Pons (tissue), 1 donor: Measurements from ENCODE around the gene NECTIN1.

Source experiments
- DNase-seq: peaks from one replicate; pipeline ENCODE4 v3.0.0-alpha.2; 2016; ENCODE audit warnings: low spot score

The NECTIN1 gene

DNA sequence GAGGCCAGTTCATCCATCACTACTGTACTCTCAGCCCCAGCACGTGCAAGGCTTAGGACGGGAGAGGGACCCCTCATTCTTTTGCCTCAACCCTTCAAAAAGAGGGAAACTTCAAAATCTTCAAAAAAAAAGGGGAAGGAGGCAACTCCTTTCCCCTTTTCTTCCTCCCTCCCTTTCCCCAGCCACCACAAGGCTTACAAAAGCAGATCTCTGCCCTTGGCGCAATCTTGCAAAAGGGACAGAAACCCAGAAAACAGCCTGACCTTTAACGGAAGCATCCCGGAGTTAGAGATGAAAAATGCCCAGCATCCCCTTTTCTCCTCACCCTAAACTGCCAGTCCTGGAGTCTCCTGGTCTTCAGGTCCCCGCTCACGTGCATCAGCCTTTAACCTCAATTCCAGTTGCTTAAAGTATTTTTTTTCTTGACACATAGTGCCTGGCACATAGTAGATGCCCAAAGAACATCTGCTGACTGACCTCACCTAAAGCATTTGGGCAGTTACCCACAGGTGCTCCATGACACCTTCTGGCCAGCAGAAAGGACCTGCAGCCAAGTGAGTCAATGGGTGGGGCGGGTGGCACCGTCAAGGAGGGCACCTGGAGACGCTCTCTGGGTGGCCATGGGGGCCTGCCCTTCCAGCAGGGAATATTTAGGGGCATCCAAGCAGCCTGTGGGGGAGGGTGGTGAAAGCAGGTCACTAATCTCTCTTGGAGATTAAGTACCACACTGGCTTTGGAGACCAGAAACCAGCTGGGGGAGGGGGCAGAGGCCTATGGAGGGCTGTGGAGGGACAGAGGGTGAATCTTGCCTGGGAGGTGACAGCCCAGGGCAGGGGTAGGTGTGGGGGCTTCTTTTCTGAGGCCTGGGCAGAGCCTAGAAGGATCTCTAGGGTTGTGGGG lies 16.3 kb downstream of the NECTIN1 start:
- no peak for DNase-seq

- DNase-seq = no peak
These were observed 17.0 kb downstream of the NECTIN1 start for GRCh38 chr11:119712006-119712405.

GRCh38 chr11:119711476-119711875 lies 17.5 kb downstream of the NECTIN1 start:
- no peak for DNase-seq

DNA sequence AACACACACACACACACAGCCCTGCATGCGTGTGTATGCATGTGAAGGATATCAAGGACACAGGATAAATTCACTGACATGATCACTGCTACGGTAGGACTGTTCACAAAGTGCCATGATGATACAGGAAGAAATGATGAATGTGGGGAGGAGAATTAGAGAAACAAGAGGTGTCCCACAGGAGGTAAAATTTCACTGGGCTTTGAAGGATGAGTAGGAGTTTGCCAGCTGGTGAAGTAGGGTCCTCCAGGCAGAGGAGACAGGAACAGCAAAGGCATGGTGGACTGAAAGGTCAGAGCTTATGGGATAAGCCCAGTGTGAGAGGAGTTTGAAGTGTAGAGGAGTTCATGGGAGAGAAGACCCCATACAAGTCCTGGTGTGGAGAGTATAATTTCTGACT lies 18.6 kb downstream of the NECTIN1 start:
- no peak for DNase-seq

- DNase-seq = no peak
These were observed 19.2 kb downstream of the NECTIN1 start for GRCh38 chr11:119709638-119710346.

DNA sequence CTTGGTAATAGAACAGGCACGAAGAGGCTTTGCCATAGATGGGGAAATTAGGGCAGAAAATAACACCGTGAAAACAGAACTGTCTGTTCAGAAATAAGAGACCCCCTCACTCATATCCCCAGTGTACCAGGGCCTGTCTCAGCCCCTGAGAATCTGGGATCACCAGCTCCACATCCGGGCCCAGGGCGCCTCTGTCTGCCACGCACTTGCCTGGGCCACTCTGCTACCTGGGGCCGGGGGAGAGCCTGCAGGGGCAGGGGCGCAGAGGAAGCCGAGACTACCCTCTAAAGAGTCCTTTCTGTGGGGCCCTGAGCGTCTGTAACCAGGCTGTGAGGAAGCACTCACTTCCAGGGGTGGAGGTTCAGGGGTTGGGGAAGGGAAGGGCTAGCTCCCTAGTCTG lies 19.8 kb downstream of the NECTIN1 start:
- no peak for DNase-seq

DNA sequence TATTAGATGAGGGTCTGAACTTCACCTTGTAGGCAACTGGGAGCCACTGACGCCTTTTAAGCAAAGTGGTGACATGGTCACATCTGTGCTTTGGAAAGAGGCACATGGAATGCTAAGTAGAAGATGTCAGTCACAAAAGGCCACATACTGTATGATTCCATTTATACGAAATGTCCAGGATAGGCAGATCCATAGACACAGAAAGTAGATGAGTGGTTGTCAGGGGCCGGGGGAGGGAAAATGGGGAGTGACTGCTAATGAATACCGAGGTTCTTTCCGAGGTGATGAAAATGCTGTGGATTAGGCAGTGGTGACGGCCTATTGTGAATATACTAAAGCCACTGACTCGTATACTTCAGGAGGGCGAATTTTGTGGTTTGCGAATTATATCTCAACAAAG lies 20.6 kb downstream of the NECTIN1 start:
- DNase-seq = no peak

DNA sequence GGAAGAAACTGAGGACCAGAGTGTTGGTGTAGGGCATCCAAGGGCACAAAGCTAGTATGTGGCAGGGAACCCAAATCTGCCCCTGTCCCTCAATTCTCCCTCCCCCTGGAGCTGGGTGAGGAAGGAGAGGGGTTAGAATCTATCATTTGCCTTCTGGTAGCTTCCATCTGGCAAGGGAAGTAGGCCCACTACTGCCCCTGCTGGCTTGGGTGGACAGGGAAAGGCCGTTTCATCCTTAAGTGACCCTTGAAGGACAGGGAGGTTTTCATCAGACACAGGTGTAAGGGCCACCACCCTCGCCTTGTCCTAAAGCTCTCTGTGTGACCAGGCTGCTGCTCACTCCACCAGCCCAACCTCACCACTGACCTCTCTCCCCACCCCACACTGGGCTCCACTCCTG lies 22.1 kb downstream of the NECTIN1 start:
- no peak for DNase-seq

- DNase-seq = no peak
These were observed 23.0 kb downstream of the NECTIN1 start for GRCh38 chr11:119706029-119706428.

GRCh38 chr11:119705362-119705761 lies 23.6 kb downstream of the NECTIN1 start:
- no peak for DNase-seq

DNA sequence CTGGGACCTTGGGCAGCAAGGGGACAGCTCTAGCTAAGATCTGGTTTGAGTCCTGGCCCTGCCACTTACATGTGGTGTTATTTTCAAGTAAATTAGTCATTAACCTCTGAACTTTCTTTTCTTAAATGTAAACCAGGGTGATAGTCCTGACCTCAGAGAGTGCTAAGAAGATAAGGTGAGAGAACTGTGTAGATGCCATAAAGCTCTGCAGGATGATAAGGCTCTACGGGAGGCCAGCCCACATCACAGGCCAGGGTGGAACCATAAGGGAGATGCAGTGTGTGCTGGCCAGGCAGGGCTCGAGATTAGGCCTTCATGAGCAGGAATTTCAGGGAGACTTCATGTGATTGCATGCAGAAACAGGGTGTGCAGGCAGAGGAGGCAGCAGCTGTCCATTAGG lies 24.2 kb downstream of the NECTIN1 start:
- DNase-seq = no peak

- DNase-seq = no peak
These were observed 27.1 kb downstream of the NECTIN1 start for GRCh38 chr11:119701591-119702549.

GRCh38 chr11:119700536-119701346 lies 28.3 kb downstream of the NECTIN1 start:
- DNase-seq = no peak

DNA sequence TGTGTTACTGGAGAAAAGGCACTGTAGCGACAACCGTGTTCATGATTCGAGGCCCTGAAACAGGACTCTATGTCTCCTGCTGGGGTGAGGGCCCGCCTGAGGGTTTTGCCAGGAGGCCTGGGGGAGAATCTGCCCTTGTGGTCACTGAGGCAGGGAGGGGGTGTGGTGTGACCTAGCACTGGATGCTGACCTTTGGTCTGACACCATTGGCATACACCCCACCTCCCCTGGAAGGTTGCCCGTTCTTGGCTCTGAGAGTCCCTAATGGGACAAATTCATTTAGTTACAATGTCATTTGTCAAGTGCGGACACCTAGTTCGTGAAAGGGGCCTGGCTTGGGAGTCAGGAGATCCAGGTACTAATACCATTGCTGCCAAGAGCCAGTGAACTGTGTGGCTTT lies 29.0 kb downstream of the NECTIN1 start:
- no peak for DNase-seq

GRCh38 chr11:119699227-119699626 lies 29.8 kb downstream of the NECTIN1 start:
- DNase-seq = no peak

GRCh38 chr11:119697882-119698281 lies 31.1 kb downstream of the NECTIN1 start:
- DNase-seq = no peak

- DNase-seq = no peak
These were observed 31.6 kb downstream of the NECTIN1 start for GRCh38 chr11:119697445-119697844.

GRCh38 chr11:119696378-119697222 lies 32.4 kb downstream of the NECTIN1 start:
- no peak for DNase-seq

DNA sequence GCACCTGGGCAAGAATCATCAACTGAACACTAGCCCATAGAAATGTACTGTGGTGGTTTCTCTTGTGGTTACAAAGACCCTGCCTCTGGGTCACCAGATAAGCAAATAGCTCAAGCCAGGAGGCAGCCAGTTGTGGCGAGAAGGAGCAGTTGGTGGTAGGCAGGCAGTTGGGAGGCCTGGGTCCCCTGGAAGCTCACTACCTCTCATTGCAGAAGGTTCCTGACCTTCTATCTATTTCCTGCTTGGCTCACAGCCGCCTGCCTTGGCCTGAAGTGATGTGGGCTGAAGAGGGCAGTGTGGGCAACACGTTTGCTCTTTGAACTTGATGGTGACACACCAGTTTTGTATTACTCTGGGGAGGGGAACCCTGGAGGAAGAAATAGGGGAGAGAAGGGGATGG lies 34.7 kb downstream of the NECTIN1 start:
- no peak for DNase-seq

DNA sequence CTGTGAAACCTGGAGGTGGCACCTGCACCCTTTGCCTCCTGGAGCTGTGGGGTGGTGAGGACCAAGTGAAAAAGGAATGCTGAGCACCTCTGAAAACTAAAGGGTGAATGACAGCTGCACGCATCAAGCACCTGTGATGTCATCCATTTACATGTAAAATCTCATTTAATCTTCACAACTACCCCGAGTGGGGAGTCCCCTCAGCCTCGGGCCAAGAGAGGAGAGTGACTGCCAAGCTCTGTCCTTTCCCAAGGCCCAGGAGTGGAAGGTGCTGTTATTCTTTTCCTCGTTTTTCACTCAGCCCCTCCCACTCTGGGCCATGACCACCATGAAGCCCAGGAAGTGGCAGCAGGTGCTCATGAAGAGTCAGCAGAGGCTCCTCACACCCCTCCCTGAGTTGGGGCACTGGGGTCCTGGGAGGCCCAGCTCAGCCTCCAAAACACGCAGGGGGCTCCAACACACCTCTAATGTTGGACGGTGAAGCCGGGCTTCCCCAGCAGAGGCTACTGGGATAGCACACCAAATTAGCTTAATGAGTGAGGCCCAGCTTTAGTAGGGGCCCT lies 35.7 kb downstream of the NECTIN1 start:
- DNase-seq = no peak
